K562 (cell line): Measurements from ENCODE around the gene EMC1. TPM values are rescaled to one million over a fixed set of nuclear protein-coding genes. Genes with fewer than 3 reads are reported as not detected.
"Not testable (repeated sequence)": the region's sequence is repeated elsewhere in the genome, so short reads cannot be mapped to it uniquely, and the experiment has no call there.

ENCODE experiments used
- ATAC-seq: fragments of 200-7000 bp; cut with Tn5 transposase; 3 replicates; pipeline ENCODE4 v1.9.1; 2020; ENCODE audit warnings: moderate library complexity
- BruUV-seq: library from RNA; stranded (reverse); fragments of 400-500 nt; replicated peaks from 2 replicates; lab custom pipeline; 2021; lab: Mats Ljungman, UMichigan
- CTCF ChIA-PET: fragments of 300-600 bp; formaldehyde crosslinking; extraction: SDS; loops from one replicate; lab custom pipeline; 2021; ENCODE audit warnings: low intra/inter-chr PET ratio; lab: Yijun Ruan, JAX
- POLR2A ChIA-PET: fragments of 300-600, 350-650 bp; sonication (Branson Sonifier 250); formaldehyde crosslinking; extraction: SDS; loops from one replicate; lab custom pipeline; 2021; ENCODE audit warnings: antibody characterized with exemption, inconsistent platforms; lab: Yijun Ruan, JAX
- DNase-seq, 4 experiments: peaks; one replicate each; pipeline versions ENCODE4 v3.0.0 to v3.0.0-alpha.2; 2011 to 2018; ENCODE audit warnings: low spot score in 3 of 4, mixed read lengths in 3 of 4; ENCODE audit errors: extremely low read depth in 1 of 4
- FAIRE-seq: peaks from 2 replicates; lab custom pipeline; 2011; peaks lifted over from hg19 to GRCh38; lab: Jason Lieb, UNC
- H2AFZ ChIP-seq: 2 replicates; pipeline ENCODE4 v1.6.0; 2011; ENCODE audit warnings: low read depth, low read length, control low read depth, inconsistent platforms
- H3K27ac ChIP-seq: fragments of 200-600 bp; 3 replicates; pipeline ENCODE4 v1.8.0; 2011; ENCODE audit warnings: low read depth, mild to moderate bottlenecking, control low read depth, inconsistent platforms, low read length, moderate library complexity, mixed read lengths; ENCODE audit errors: extremely low read depth
- H3K27me3 ChIP-seq, 2 experiments: fragments of 300-600 bp in 1 of 2; 2 replicates in 1 of 2; 3 replicates in 1 of 2; pipeline versions ENCODE4 v1.6.0 to v1.8.0; 2011; ENCODE audit warnings: inconsistent platforms in 2 of 2, low read length in 2 of 2, mild to moderate bottlenecking in 1 of 2, mixed read lengths in 1 of 2, moderate library complexity in 1 of 2; ENCODE audit not compliant: control insufficient read depth in 2 of 2, insufficient read depth in 2 of 2
- H3K36me3 ChIP-seq: fragments of 300-600 bp; 3 replicates; pipeline ENCODE4 v1.8.0; 2011; ENCODE audit warnings: mild to moderate bottlenecking, low read length, inconsistent platforms; ENCODE audit not compliant: control insufficient read depth, insufficient read depth
- H3K4me1 ChIP-seq, 2 experiments: fragments of 200-600 bp in 1 of 2; replicated peaks in 1 of 2; 2 replicates in 1 of 2; 3 replicates in 1 of 2; pipeline versions ENCODE4 v1.5.1 to v1.8.0; 2011; ENCODE audit warnings: inconsistent platforms in 2 of 2, low read length in 2 of 2, mild to moderate bottlenecking in 1 of 2, mixed read lengths in 1 of 2, moderate library complexity in 1 of 2; ENCODE audit not compliant: control insufficient read depth in 2 of 2, insufficient read depth in 2 of 2
- H3K4me2 ChIP-seq: 2 replicates; pipeline ENCODE4 v1.6.1; 2011; ENCODE audit warnings: low read length, control low read depth, inconsistent platforms, mixed read lengths; ENCODE audit not compliant: insufficient read depth
- H3K4me3 ChIP-seq: fragments of 200-600 bp; sonication (generic), shearing (Covaris generic); 2 replicates; pipeline ENCODE4 v1.5.1; 2016; ENCODE audit warnings: control low read depth, inconsistent platforms
- H3K79me2 ChIP-seq: fragments of 200-600 bp; 3 replicates; pipeline ENCODE4 v1.8.0; 2011; ENCODE audit warnings: low read length, inconsistent platforms; ENCODE audit not compliant: control insufficient read depth, insufficient read depth
- H3K9ac ChIP-seq, 2 experiments: 2 replicates each; pipeline versions ENCODE4 v1.6.0 to v1.6.1; 2011; ENCODE audit warnings: low read depth in 2 of 2, low read length in 2 of 2, control low read depth in 1 of 2, inconsistent platforms in 1 of 2, mild to moderate bottlenecking in 1 of 2, mixed read lengths in 1 of 2; ENCODE audit not compliant: insufficient read depth in 1 of 2
- H3K9me1 ChIP-seq: one replicate; pipeline ENCODE4 v1.6.0; 2011; ENCODE audit warnings: inconsistent platforms, mild to moderate bottlenecking, low read length, moderate library complexity; ENCODE audit not compliant: control insufficient read depth, insufficient read depth
- H3K9me3 ChIP-seq: replicated peaks from 2 replicates; pipeline ENCODE4 v1.5.1; 2011; ENCODE audit warnings: low read depth, low read length, inconsistent platforms; ENCODE audit not compliant: control insufficient read depth, insufficient read depth
- H4K20me1 ChIP-seq: replicated peaks from 2 replicates; pipeline ENCODE4 v1.6.1; 2011; ENCODE audit warnings: low read length, inconsistent platforms, mixed read lengths; ENCODE audit not compliant: control insufficient read depth, insufficient read depth
- ELF1 ChIP-seq: fragments of 200-800 bp; sonication (Bioruptor generic); IDR thresholded peaks from 2 replicates; pipeline ENCODE4 v1.6.1; 2016; ENCODE audit warnings: missing genetic modification characterization, missing compliant biosample characterization
- NBN ChIP-seq: fragments of 450-650 bp; IDR thresholded peaks from 2 replicates; pipeline ENCODE4 v1.6.1; 2016; ENCODE audit warnings: low read depth, mild to moderate bottlenecking
- NELFE ChIP-seq: IDR thresholded peaks from 2 replicates; pipeline ENCODE4 v1.6.1; 2011; ENCODE audit warnings: mild to moderate bottlenecking; ENCODE audit not compliant: insufficient read depth, insufficient read length
- POLR2G ChIP-seq: fragments of 200-400 bp; formaldehyde crosslinking; IDR thresholded peaks from 2 replicates; pipeline ENCODE4 v1.6.1; 2017; ENCODE audit warnings: low read depth, mild to moderate bottlenecking, antibody characterized with exemption, low read length, moderate library complexity
- THRAP3 ChIP-seq: fragments of 450-650 bp; IDR thresholded peaks from 2 replicates; pipeline ENCODE4 v1.6.1; 2016; ENCODE audit warnings: mild to moderate bottlenecking, inconsistent platforms, borderline replicate concordance
- ZC3H8 ChIP-seq: fragments of 450-650 bp; IDR thresholded peaks from 2 replicates; pipeline ENCODE4 v1.6.1; 2017
- WGBS: fragments of 100-300 bp; shearing (Covaris generic); methylation state at CpG from one replicate; pipeline ENCODE4 v1.1.6; 2016; ENCODE audit warnings: low coverage, mixed read lengths; ENCODE audit not compliant: insufficient coverage; ENCODE audit errors: missing lambda C conversion rate; 5-methylcytosine and 5-hydroxymethylcytosine counted together
- in situ Hi-C: fragments of 300-500 bp; cut with MboI; formaldehyde crosslinking; loops from 4 replicates; pipeline ENCODE4 v1.15.0; 2018; ENCODE audit warnings: inconsistent platforms, mixed read lengths
- intact Hi-C: fragments of 100-400 bp; cut with micrococcal nuclease; formaldehyde crosslinking; loops from 2 replicates; pipeline ENCODE4 v1.14.2; 2022
- polyA plus RNA-seq, 8 experiments: library from polyadenylated mRNA; depleted of rRNA in 4 of 8; stranded (reverse) in 5 of 8; unstranded in 3 of 8; fragments of >200 nt; fragmentation: Nextera tagmentation in 2 of 8; fragmentation: Illumina TruSeq in 1 of 8; extraction: Ambion mirVana in 2 of 8; extraction: Trizol in 1 of 8; gene quantifications; 2 replicates each; pipeline versions ENCODE4 v1.2.1 to v1.2.3, GENCODE V29; 2011 to 2014; ENCODE audit warnings: inconsistent platforms in 1 of 8, missing spikeins in 1 of 8
- total RNA-seq, 7 experiments: library from RNA; depleted of rRNA in 6 of 7; stranded (reverse); fragments of >200 nt in 6 of 7; fragmentation: Illumina TruSeq in 2 of 7; extraction: Trizol in 2 of 7; gene quantifications; 2 replicates each; pipeline versions ENCODE4 v1.2.1 to v1.2.3, GENCODE V29; 2011 to 2021; ENCODE audit warnings: low replicate concordance in 1 of 7
- TF ChIP-seq, protein P1 (sequence below): sonication (generic); formaldehyde crosslinking; IDR thresholded peaks from 2 replicates; pipeline ENCODE4 v1.8.1; 2022; ENCODE audit warnings: missing genetic modification reagents
- TF ChIP-seq, protein P2 (sequence below): sonication (generic); formaldehyde crosslinking; IDR thresholded peaks from 2 replicates; pipeline ENCODE4 v1.4.0; 2020; ENCODE audit warnings: mild to moderate bottlenecking, missing genetic modification reagents

EMC1 gene
- total and polyA plus RNA-seq, 9 of the 15 experiments (the other 6 are each of a cell fraction or from before 2014, with no cell fraction given) = 17.8 to 88.2 (median 37.4) TPM

DNA sequence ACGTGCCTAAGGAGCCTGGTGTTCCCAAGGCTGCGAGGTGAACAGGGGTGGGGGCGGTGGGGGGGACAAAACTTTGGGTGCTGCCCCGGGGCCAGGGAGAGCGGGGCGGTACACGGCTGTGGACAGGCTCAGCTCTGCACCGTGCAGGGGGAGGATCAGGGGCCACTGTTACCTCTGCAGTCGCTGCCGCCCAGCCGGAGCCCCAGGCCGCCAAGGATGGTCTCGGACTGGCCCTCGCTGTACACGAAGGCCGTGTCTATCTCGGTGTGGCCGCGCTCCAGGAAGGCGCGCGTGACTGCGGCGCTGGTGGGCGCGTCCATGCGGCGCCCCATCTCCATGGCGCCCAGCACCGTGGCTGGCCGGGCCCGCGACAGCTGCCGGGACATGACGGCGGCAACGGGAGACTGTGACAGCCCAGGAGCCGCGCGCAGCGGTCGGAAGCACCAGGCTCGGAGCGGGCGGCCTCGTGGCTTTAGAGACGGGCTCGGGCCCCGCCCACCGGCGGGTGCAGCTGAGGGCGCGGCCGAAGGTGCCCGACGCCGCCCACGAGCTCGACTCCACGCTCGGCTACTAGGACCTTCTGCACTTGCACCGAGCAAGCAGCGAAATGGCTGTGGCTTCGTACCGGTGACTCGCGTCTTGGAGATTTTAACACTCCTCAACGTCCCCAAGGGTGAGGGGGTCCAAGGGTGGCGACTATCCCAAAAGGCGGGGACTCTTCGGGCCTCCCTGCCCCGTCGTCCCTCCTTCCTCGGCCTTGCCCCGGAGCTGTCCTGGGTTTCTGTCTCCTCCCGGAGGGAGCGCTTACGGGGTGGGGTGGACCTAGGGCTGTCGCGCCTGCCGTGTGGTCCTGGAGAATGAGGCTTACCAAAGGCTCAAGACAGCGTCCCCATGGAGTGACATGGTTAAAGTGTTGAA, 37.3 kb upstream of the EMC1 start, which contains the start of gene AKR7A3:
Gene AKR7A3, minus strand, starts transcription at position 447 of the 918 bp plus-strand sequence. Its CDS starts 61 bp downstream, at position 386.
- TF ChIP-seq POLR2G = 0 out of 2 replicates have a peak, but pooled peaks have one; percentile 6
- H3K4me1 ChIP-seq, H2AFZ ChIP-seq, ATAC-seq, BruUV-seq, H3K9me3 ChIP-seq, in situ Hi-C loops, intact Hi-C loops, DNase-seq, FAIRE-seq, CTCF ChIA-PET, H3K4me3 ChIP-seq, H3K27me3 ChIP-seq, H3K79me2 ChIP-seq, H3K27ac ChIP-seq, H3K9me1 ChIP-seq, H3K36me3 ChIP-seq, H3K4me2 ChIP-seq, H3K9ac ChIP-seq, H4K20me1 ChIP-seq: not testable (repeated sequence)
- WGBS = 84% methylated on average over 45 of the region's 82 CpGs
- POLR2A ChIA-PET = interaction anchor here (1.2 kb wide), 1 partner anchor 11 kb away, joined by 4 read pairs; no protein-coding TSS in a partner anchor

DNA sequence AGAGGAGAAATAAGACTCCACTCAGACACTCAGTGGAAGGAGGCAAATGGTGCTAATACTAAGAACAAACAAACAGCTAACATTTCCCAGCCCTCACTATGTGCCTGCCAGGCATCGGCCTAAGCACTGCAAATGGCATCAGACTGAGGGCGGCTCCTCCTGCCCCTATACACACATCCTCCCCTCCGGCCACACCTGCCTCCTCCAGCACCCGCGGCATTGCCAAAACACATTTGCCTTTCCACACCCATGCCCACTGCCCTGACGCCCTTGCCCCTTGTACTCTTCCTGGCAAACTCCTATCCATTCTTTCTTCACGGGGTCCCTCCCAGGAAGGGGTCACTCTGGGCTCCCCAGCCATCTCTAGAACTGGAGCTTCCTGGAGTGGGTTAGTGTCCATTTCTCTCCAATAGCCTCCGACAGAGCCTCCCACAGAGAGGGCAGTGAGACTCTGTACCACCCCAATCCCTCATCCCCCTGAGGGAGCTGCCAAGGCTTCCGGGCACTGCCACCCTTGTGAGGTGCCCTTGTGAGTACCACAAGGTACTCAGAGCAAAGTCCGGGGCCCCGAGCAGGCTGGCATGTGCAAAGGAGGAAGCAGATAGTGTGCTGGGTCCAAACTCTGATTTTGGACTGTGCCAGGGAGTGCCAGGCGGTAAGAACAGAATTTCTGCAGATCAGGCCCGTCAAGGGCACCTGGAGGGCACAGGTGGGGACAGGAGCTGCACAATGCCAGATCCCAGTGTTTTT, 36.3 kb upstream of the EMC1 start:
- in situ Hi-C loops = no loop called here
- CTCF ChIA-PET = no interaction called here
- Histone ChIP-seq H2AFZ (no peak overlapping the region), H3K4me2 (no peak overlapping the region), H3K36me3 (no peaks in the 10 kb centered on the region), H3K4me1 (peaks cover 0 to 7% of the 10 kb centered on the region in 2 experiments; a peak in 1 of 5 replicates), H4K20me1 (no peaks in the 10 kb centered on the region), H3K9ac (no peak overlapping the region), H3K79me2 (no peaks in the 10 kb centered on the region), H3K27me3 (no peaks in the 10 kb centered on the region), H3K27ac (no peak overlapping the region), H3K9me1 (no peaks in the 10 kb centered on the region), H3K4me3 (no peak overlapping the region), H3K9me3 (no peaks in the 10 kb centered on the region)
- WGBS = 67% methylated on average over 12 of the region's 13 CpGs
- ATAC-seq (no peak), DNase-seq (no peak), FAIRE-seq (no peak)
- intact Hi-C loops = no loop called here
- no TSS peak for BruUV-seq
- POLR2A ChIA-PET = interaction anchor here (0.6 to 1.2 kb wide), 2 partner anchors 12 to 168 kb away, joined by 3 to 4 read pairs; no protein-coding TSS in a partner anchor
- TF ChIP-seq, protein P1, sequence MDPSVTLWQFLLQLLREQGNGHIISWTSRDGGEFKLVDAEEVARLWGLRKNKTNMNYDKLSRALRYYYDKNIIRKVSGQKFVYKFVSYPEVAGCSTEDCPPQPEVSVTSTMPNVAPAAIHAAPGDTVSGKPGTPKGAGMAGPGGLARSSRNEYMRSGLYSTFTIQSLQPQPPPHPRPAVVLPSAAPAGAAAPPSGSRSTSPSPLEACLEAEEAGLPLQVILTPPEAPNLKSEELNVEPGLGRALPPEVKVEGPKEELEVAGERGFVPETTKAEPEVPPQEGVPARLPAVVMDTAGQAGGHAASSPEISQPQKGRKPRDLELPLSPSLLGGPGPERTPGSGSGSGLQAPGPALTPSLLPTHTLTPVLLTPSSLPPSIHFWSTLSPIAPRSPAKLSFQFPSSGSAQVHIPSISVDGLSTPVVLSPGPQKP (CRISPR knock-in tag) = no peak
- TF ChIP-seq ZC3H8 = no peak
- TF ChIP-seq, protein P2, sequence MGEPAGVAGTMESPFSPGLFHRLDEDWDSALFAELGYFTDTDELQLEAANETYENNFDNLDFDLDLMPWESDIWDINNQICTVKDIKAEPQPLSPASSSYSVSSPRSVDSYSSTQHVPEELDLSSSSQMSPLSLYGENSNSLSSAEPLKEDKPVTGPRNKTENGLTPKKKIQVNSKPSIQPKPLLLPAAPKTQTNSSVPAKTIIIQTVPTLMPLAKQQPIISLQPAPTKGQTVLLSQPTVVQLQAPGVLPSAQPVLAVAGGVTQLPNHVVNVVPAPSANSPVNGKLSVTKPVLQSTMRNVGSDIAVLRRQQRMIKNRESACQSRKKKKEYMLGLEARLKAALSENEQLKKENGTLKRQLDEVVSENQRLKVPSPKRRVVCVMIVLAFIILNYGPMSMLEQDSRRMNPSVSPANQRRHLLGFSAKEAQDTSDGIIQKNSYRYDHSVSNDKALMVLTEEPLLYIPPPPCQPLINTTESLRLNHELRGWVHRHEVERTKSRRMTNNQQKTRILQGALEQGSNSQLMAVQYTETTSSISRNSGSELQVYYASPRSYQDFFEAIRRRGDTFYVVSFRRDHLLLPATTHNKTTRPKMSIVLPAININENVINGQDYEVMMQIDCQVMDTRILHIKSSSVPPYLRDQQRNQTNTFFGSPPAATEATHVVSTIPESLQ (CRISPR knock-in tag) = no peak
- no peak for TF ChIP-seq THRAP3
- no peak for TF ChIP-seq NBN
- TF ChIP-seq NELFE = no peak
- TF ChIP-seq ELF1 (tag) = no peak
